NCI-H524 treated with DMSO at 0.1 percent for 48 hours (cell line): ENCODE measurements around the gene GRIK1.

ENCODE experiments used
- DNase-seq: peaks from one replicate; lab custom pipeline; 2025; lab: John Stamatoyannopoulos, UW

The GRIK1 gene

GRCh38 chr21:29718081-29718815, 221.5 kb downstream of the GRIK1 start:
- no peak for DNase-seq

DNA sequence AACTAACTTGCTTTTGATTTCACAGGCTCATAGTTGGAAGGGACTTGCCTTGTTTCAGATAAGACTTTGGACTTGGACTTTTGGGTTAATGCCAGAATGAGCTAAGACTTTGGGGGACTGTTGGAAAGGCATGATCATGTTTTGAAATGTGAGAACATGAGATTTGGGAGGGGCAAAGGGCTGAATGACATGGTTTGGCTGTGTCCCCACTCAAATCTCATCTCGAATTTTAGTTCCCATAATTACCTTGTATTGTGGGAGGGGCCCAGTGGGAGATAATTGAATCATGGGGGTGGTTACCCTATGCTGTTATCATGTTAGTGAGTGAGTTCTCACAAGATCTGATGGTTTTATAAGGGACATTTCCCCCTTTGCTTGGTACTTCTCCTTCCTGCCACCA, 222.1 kb downstream of the GRIK1 start:
- DNase-seq, result no peak

GRCh38 chr21:29716753-29717152, 223.0 kb downstream of the GRIK1 start:
- no peak for DNase-seq

DNA sequence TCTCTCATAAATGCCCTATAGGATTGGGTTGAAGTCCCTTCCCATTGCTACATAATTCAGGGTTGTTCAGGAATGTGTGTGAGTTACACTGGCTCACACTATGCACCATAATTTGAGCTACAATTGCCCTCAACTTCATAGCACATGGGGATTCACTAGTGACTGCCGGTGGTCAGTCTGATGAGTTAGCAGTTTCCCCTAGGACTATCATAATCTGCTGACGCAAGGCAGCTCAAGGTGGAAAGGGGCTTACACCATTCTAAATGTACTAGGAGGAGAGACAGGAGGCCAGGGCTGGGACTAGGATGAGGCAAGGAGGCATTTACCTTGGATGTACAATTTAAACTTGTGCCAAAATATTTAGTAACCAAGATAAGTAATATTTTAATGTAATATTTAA, 224.7 kb downstream of the GRIK1 start:
- DNase-seq, result no peak

DNA sequence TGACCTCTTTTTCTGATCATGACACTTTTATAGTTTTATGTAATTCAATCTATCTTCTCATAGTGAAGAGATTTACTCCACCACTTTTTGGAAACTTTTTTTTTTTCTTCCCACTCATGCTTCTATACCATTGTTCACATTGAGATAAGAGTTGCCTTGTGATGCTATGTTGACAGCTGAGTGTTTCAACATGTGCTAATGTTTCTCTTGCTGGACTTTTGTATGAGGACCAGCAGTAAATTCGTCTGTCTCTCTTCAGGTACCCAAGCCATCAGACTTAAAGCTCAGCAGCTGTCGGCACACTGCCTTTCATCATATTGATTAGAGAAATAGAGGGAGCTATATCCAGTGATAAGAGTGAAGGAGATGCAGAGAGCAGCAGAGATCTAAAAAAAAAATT, 227.0 kb downstream of the GRIK1 start:
- no peak for DNase-seq

- DNase-seq, result no peak
Measured at GRCh38 chr21:29711236-29711635, 228.6 kb downstream of the GRIK1 start.

GRCh38 chr21:29710498-29710897, 229.3 kb downstream of the GRIK1 start:
- DNase-seq, result no peak

GRCh38 chr21:29708401-29708800, 231.4 kb downstream of the GRIK1 start:
- no peak for DNase-seq

DNA sequence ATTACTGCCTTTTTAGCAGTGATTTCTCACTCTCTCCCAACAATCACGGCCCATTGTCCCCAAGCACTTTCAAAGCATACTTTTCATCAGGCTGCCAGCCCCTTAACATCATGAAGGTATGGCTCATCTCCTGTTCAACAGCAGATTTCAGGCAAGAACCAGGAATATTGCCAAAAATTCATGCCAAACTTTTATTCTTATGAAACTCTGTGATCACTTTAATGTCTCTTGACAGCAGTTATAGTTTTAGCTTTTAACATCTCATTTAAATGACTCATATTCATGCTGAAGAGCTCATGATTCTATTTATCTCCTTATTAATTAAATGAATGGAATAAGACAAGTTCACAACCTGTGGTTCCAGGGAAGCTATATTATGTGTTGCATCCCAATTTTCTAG, 235.1 kb downstream of the GRIK1 start:
- DNase-seq, result no peak

DNA sequence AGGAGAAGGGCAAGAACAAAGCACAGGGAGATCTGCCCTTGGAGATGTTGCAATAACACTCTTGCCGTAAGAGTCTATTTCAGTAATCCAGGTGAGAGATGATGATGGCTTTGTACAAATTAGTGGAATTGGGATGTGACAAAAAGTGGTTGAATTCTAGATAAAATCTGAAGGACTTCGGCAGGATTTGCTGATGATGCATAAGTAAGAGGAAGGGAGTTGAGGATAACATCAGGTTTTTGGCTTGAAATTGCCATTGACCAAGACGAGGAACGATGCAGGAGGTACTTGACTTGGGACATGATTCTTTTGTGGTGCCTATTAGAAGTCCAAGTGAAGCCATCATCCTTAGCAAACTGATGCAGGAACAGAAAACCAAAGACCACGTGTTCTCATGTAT, 238.1 kb downstream of the GRIK1 start:
- no peak for DNase-seq

- DNase-seq, result no peak
Measured at GRCh38 chr21:29697555-29698193, 242.1 kb downstream of the GRIK1 start.

DNA sequence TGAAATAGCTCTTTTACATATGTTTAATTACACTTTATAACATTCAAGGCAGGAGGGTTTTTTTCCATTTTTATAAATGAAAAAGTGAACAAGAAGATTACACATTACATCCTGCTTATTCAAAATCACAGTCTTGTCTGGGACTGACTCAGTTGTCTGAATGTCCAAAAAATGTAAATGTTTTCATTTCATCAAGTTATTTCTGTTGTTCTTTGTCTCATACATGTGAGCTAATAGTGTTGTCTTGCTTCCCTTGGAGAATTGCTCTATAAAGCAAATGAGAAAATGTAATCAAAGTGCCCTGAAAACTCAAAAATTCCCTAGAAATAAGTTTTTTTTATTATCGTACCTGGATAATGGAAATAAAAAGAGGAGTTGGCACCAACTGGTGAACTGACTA, 242.9 kb downstream of the GRIK1 start:
- DNase-seq, result no peak

DNA sequence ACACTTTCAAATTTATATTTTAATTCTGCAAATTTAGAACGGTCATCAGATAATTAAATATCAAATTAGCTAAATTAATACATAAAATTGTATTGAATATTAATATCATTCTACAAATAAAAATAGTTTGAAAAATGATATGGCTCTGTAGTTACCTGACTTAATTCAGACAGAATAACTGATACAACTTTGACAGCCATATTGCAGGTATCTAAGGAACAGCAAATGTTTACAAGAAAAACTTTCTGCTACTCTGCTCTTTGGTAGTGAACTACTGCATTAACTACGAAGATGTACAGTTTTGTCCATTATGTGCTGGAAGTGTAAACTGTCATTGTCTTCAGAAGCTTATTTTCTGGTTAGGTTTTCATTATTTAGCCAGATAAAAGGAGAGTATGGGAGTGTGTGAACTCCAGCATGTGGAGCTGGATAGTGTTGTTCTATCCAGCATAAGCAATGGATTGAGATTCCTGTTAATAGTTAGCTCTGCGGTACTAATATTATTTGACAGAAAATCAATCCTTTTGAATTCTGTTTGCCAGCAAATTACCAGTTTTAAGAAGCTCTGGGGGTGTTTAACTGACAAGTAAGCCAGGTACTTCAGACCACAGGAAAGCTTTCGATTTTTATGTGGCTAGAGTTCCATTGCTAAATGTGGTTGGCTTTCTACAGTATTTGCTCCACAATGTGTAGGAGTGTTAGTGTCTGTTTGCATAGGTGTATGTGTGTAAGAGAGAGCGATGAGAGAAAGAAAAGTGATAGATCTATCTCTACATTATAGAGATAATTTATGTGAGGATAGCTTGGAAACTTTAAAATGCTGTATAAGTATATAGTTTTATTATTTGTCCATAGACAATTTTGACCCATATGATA, 247.9 kb downstream of the GRIK1 start:
- no peak for DNase-seq

- DNase-seq, result no peak
Measured at GRCh38 chr21:29689753-29690152, 250.0 kb downstream of the GRIK1 start.

- no peak for DNase-seq
Measured at GRCh38 chr21:29684106-29684505, 255.7 kb downstream of the GRIK1 start.

GRCh38 chr21:29682800-29683199, 257.0 kb downstream of the GRIK1 start:
- no peak for DNase-seq

DNA sequence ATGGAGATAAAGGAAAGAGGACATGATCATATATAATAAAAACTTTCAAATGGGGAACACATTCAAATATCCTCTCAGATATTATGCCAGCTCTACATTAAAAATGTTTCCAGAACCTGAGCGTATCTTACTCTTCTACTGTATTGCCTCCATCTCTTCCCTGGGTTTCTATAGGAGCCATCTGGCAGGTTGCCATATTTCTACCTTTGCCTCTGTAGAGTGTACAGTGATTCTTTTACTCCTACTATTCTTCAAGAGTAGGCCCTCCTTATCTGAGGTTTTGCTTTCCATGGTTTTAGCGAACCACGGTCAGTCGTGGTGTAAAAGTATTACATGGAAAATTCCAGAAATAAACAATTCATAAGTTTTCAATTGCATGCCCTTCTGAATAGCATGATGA, 259.5 kb downstream of the GRIK1 start:
- no peak for DNase-seq

DNA sequence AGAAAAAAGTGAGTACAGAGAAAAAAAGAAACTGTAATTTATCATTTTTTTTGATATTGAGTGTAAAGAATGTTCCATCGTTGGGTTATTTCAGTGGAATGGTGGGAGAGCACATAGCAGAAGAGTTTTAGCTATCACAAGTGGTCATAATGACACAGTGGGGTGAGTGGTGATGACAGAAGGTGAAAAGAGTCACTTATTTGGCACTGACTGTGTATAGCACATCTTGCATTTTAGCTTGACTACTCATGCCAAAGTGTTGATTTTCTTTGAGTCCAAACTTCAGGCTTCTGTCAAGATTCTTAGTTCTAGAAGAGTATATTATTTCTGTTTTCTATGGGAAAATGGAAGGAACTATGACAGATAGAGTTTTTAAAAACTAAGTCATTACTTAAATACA, 261.2 kb downstream of the GRIK1 start:
- no peak for DNase-seq

- DNase-seq, result no peak
Measured at GRCh38 chr21:29677326-29677725, 262.5 kb downstream of the GRIK1 start.

DNA sequence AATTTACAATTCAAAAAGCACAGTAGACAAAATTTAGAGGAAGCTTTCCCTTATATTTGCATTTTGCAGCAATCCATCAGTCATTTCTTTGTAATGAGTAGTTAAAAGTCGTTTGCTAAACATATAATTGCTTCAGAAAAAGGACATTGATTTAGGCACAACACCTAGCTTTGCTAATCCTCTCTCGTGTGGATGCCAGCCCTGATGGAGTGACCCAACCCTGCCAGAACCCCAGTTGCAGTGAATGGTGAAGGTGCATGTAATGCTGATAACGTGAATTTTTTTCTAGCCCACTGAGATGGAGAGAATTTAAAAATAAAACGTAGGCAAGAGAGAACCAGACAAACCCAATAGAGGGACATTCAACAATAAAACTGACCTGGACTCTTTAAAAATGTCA, 263.4 kb downstream of the GRIK1 start:
- no peak for DNase-seq

DNA sequence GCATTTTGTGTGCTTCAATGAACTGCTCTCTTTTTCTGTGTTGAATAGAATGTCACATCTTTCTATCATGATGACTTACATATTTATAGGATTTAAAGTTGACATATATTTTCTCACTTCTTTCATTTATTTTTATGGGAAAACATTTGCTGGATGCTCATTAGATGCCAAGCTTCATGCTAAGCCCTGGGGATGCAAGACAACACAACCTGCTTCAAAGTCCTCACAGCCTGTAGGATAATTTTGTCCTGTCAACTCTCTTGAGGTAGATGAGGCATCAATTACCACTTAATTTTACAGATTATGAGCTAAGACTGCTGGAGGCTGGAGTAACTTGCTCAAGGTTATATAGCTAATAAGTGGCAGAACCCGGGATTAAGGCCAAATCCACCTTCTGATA, 264.3 kb downstream of the GRIK1 start:
- DNase-seq, result no peak

DNA sequence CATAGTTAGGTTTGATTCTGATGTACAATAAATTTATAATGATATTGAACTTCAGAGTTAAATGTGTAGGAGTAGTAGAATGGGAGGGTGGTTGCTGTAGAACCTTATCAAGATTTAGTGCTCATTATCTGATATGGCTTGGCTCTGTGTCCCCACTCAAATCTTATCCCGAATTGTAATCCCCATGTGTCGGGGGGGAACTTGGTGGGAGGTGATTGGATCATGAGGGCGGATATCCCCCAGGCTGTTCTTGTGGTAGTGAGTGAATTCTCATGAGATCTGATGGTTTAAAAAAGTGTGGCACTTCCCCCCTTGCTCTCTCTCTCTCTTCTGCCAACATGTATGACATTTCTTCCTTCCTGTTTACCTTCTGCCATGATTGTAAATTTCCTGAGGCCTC, 265.5 kb downstream of the GRIK1 start:
- DNase-seq, result no peak

GRCh38 chr21:29673096-29673610, 266.6 kb downstream of the GRIK1 start:
- DNase-seq, result no peak
